Vagina (tissue), 2 donors: ENCODE data around the gene CHCHD1. TPM values are rescaled to one million over a fixed set of nuclear protein-coding genes. Genes with fewer than 3 reads are reported as not detected.
"Not testable (repeated sequence)": the region's sequence is repeated elsewhere in the genome, so short reads cannot be mapped to it uniquely, and the experiment has no call there.

Source experiments
- DNase-seq, 2 donors: peaks; one replicate each; pipeline ENCODE4 v3.0.0-alpha.2; 2017; ENCODE audit errors: extremely low spot score in 2 of 2
- H3K27ac ChIP-seq: fragments of 200-600 bp; sonication (generic); one replicate; pipeline ENCODE4 v1.5.1; 2019
- H3K27me3 ChIP-seq: fragments of 200-600 bp; sonication (generic); one replicate; pipeline ENCODE4 v1.5.1; 2019
- H3K36me3 ChIP-seq, 2 donors: fragments of 200-600 bp; sonication (generic); one replicate each; pipeline ENCODE4 v1.5.1; 2017 to 2019
- H3K4me1 ChIP-seq: fragments of 200-600 bp; sonication (generic); one replicate; pipeline ENCODE4 v1.5.1; 2019
- H3K4me3 ChIP-seq, 2 donors: fragments of 200-600 bp; sonication (generic); 1 replicate in 1 of 2; 2 replicates in 1 of 2; pipeline ENCODE4 v1.5.1; 2016 to 2019
- H3K9me3 ChIP-seq: fragments of 200-600 bp; sonication (generic); one replicate; pipeline ENCODE4 v1.5.1; 2019
- CTCF ChIP-seq, 3 experiments: fragments of 450-650 bp in 2 of 3; fragments of 200-600 bp in 1 of 3; sonication (generic) in 1 of 3; IDR thresholded peaks; one replicate each; pipeline ENCODE4 v1.5.1; 2017 to 2019; ENCODE audit warnings: antibody characterized with exemption in 3 of 3, mild to moderate bottlenecking in 2 of 3, moderate library complexity in 2 of 3
- POLR2A ChIP-seq, 2 donors: fragments of 450-650 bp; IDR thresholded peaks; one replicate each; pipeline ENCODE4 v1.6.1; 2017; ENCODE audit warnings: antibody characterized with exemption in 2 of 2, mild to moderate bottlenecking in 2 of 2, moderate library complexity in 2 of 2
- POLR2AphosphoS5 ChIP-seq, 2 donors: sonication (generic); formaldehyde crosslinking; IDR thresholded peaks; one replicate each; pipeline ENCODE4 v1.9.0; 2017; ENCODE audit warnings: antibody characterized with exemption in 2 of 2, mild to moderate bottlenecking in 2 of 2, low read depth in 1 of 2; ENCODE audit not compliant: insufficient read depth in 1 of 2
- intact Hi-C: fragments of 100-400 bp; cut with DNase I; formaldehyde crosslinking; loops from one replicate; pipeline ENCODE4 v1.15.1; 2023
- total RNA-seq: library from RNA; depleted of rRNA; stranded (reverse); fragments of >200 nt; gene quantifications from one replicate; pipeline ENCODE4 v1.2.3, GENCODE V29; 2016

The CHCHD1 gene
- total RNA-seq, 1 donor from 2014 or later = 19.6 TPM

- Histone ChIP-seq H3K27ac (peak overlapping the region; percentile 81), H3K36me3 (peaks cover 0 to 30% of the 10 kb centered on the region in 2 donors), H3K4me1 (peaks cover 47% of the 10 kb centered on the region), H3K4me3 (peak overlapping the region; percentile 64 to 92), H3K27me3 (no peaks in the 10 kb centered on the region), H3K9me3 (no peaks in the 10 kb centered on the region)
- intact Hi-C loops = no loop called here
- DNase-seq = no peak
- TF ChIP-seq POLR2A (IDR thresholded peaks at IDR 0.05) (no peak), CTCF (IDR thresholded peaks at IDR 0.05) (no peak), POLR2AphosphoS5 (IDR thresholded peaks at IDR 0.05; ENCODE audit: insufficient read depth in 1 of 2, low read depth in 1 of 2) (no peak)
These were observed 4.7 kb downstream of the CHCHD1 start for GRCh38 chr10:73786512-73786885.

GRCh38 chr10:73787031-73787800 lies 5.4 kb downstream of the CHCHD1 start:
- H3K9me3 ChIP-seq, H3K27ac ChIP-seq, H3K27me3 ChIP-seq, DNase-seq, intact Hi-C loops: not testable (repeated sequence)
- H3K4me1 ChIP-seq = peaks cover 45% of the 10 kb centered on the region
- H3K36me3 ChIP-seq = peaks cover 0 to 37% of the 10 kb centered on the region in 2 donors
- H3K4me3 ChIP-seq = peak overlapping the region; percentile 19 to 64

- H3K27me3 ChIP-seq = no peaks in the 10 kb centered on the region
- H3K4me3 ChIP-seq = no peak overlapping the region
- TF ChIP-seq POLR2A (IDR thresholded peaks at IDR 0.05) = no peak
- TF ChIP-seq POLR2AphosphoS5 (IDR thresholded peaks at IDR 0.05; ENCODE audit: insufficient read depth in 1 of 2, low read depth in 1 of 2) = no peak
- no peak for TF ChIP-seq CTCF (IDR thresholded peaks at IDR 0.05)
- intact Hi-C loops = no loop called here
- peaks cover under 1 to 55% of the 10 kb centered on the region in 2 donors for H3K36me3 ChIP-seq
- H3K4me1 ChIP-seq = peaks cover 29% of the 10 kb centered on the region
- no peak for DNase-seq
- H3K27ac ChIP-seq = no peak overlapping the region
- no peaks in the 10 kb centered on the region for H3K9me3 ChIP-seq
These were observed 7.2 kb downstream of the CHCHD1 start for GRCh38 chr10:73788864-73789658.

- no peak for DNase-seq
- H3K27me3 ChIP-seq = no peaks in the 10 kb centered on the region
- H3K4me1 ChIP-seq = peaks cover 29% of the 10 kb centered on the region
- no peak for TF ChIP-seq POLR2A (IDR thresholded peaks at IDR 0.05)
- no peak for TF ChIP-seq POLR2AphosphoS5 (IDR thresholded peaks at IDR 0.05; ENCODE audit: insufficient read depth in 1 of 2, low read depth in 1 of 2)
- no peak for TF ChIP-seq CTCF (IDR thresholded peaks at IDR 0.05)
- H3K4me3 ChIP-seq = no peak overlapping the region
- no peaks in the 10 kb centered on the region for H3K9me3 ChIP-seq
- H3K36me3 ChIP-seq = peaks cover 6 to 61% of the 10 kb centered on the region in 2 donors
- no peak overlapping the region for H3K27ac ChIP-seq
- intact Hi-C loops = no loop called here
These were observed 7.8 kb downstream of the CHCHD1 start for GRCh38 chr10:73789659-73790055.

GRCh38 chr10:73790886-73791625 lies 9.2 kb downstream of the CHCHD1 start:
- intact Hi-C loops = no loop called here
- H3K36me3 ChIP-seq = peaks cover 6 to 75% of the 10 kb centered on the region in 2 donors
- TF ChIP-seq POLR2AphosphoS5 (IDR thresholded peaks at IDR 0.05; ENCODE audit: insufficient read depth in 1 of 2, low read depth in 1 of 2) (no peak), POLR2A (IDR thresholded peaks at IDR 0.05) (no peak), CTCF (IDR thresholded peaks at IDR 0.05) (no peak)

More at GRCh38 chr10:73790886-73791625, 9.2 kb downstream of the CHCHD1 start:
- Histone ChIP-seq H3K4me3 (no peak overlapping the region), H3K27ac (no peak overlapping the region), H3K4me1 (peaks cover 29% of the 10 kb centered on the region), H3K9me3 (no peaks in the 10 kb centered on the region), H3K27me3 (no peaks in the 10 kb centered on the region)
- DNase-seq = no peak
